Measurements from ENCODE around the gene GPR84.

Gene GPR84

GRCh38 chr12:54321363-54321762 is 42.9 kb downstream of the GPR84 start:
- no peak for DNase-seq

All from KG1 (cell line).